Cardiac fibroblast (primary cell): ENCODE measurements around the gene RAB5A.
A peak's percentile ranks its signal among the peaks of the same experiment; 100 is the strongest.
"Not testable (repeated sequence)": the region's sequence is repeated elsewhere in the genome, so short reads cannot be mapped to it uniquely, and the experiment has no call there.

Source experiments
- DNase-seq, 2 donors: peaks; one replicate each; pipeline versions ENCODE4 v3.0.0 to v3.0.0-alpha.2; 2010; ENCODE audit warnings: low read depth in 2 of 2
- H3K4me3 ChIP-seq, 2 donors: replicated peaks in 1 of 2; 1 replicate in 1 of 2; 2 replicates in 1 of 2; pipeline ENCODE4 v1.5.1; 2011; ENCODE audit warnings: low read depth in 2 of 2, low read length in 2 of 2, mild to moderate bottlenecking in 2 of 2, moderate library complexity in 1 of 2
- CTCF ChIP-seq: IDR thresholded peaks from one replicate; pipeline ENCODE4 v1.5.1; 2011; ENCODE audit warnings: low read depth, mild to moderate bottlenecking, low read length, inconsistent platforms

Gene RAB5A

GRCh38 chr3:19947549-19948225 is 790 bp downstream of the RAB5A start:
- DNase-seq: peak; percentile 30 to 45
- TF ChIP-seq CTCF: no peak
- H3K4me3 ChIP-seq: peak overlapping the region; percentile 93 to 100

- peak overlapping the region; percentile 93 to 100 for H3K4me3 ChIP-seq
- no peak for TF ChIP-seq CTCF
- no peak for DNase-seq
Measured at GRCh38 chr3:19948226-19948591, 1.3 kb downstream of the RAB5A start.

DNA sequence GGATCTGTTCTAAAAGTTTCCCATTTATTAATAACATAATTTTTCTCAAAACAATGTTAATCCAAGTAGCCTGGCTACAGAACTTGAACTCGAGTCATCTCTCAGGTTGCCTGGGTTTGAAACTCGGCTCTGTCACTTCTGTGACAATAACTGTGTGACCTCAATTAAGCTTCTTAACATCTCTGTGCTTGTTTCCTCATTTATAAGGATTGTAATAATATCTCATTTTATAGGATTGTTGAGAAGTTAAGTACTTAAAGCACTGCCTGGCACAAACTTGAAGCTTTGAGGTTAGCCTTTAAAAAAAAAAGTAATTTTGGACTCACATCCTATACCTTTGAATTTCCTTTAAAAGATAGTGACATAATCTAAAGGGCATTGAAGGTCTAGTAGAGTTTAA is 3.4 kb downstream of the RAB5A start:
- DNase-seq: no peak
- no peak overlapping the region for H3K4me3 ChIP-seq

DNA sequence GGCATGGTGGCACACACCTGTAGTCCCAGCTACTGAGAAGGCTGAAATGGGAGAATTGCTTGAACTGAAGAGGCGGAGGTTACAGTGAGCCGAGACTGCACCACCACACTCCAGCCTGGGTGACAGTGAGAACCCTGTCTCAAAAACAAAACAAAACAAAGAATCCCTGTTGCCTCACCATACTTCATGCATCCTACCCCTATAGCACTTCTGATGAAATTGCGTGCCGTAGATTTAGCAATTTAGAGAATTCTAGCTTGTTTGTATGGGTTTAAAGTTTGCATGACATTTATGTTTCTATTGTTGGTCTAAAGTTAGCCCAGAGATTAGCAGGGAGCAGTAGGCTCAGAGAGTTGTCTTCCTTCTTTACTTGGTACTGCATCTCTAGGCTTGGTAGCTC is 7.8 kb downstream of the RAB5A start:
- no peak for DNase-seq
- H3K4me3 ChIP-seq: no peak overlapping the region
- TF ChIP-seq CTCF: no peak

More for the DNA sequence above, 3.4 kb downstream of the RAB5A start:
- TF ChIP-seq CTCF: no peak

DNA sequence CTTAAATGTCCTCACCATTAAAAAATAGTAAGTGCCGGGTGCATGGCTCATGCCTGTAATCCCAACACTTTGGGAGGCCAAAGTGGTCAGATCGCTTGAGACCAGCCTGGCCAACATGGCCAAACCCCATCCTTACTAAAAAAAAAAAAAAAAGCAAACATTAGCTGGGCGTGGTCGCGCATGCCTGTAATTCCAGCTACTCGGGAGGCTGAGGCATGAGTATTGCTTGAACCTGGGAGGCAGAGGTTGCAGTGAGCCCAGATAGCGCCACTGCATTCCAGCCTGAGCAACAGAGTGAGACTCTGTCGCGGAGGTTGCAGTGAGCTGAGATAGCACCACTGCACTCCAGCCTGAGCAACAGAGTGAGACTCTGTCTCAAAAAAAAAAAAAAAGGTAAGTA is 10.5 kb downstream of the RAB5A start:
- not testable (repeated sequence) for H3K4me3 ChIP-seq, DNase-seq

DNA sequence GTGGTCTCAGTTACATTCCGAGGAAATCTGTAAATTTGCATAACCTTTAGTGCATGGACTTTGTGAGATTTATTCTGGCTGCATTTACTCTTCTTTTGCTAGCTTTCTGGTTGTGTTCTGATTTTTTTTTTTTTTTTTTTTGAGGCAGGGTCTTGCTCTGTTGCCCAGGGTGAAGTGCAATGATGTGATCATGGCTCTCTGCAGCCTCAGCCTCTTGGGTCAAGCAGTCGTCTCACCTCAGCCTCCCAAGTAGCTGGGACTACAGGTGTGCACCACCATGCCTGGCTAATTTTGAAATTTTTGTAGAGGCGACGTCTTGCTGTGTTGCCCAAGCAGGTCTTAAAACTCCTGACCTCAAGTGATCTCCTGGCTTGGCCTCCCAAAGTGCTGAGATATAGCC is 12.6 kb downstream of the RAB5A start:
- no peak for DNase-seq
- no peak for TF ChIP-seq CTCF
- no peak overlapping the region for H3K4me3 ChIP-seq

- no peak for TF ChIP-seq CTCF
- H3K4me3 ChIP-seq: no peak overlapping the region
- no peak for DNase-seq
Measured at GRCh38 chr3:19960696-19961095, 13.8 kb downstream of the RAB5A start.
